ENCODE measurements around the gene ELFN1.

GRCh38 chr7:1678081-1678543 lies 8.0 kb downstream of the ELFN1 start:
- no peak for TF ChIP-seq CTCF (IDR thresholded peaks at IDR 0.05)
- TF ChIP-seq POLR2A (IDR thresholded peaks at IDR 0.05), result no peak
